HCT116 (cell line): ENCODE measurements around the gene CALHM4. TPM values are rescaled to one million over a fixed set of nuclear protein-coding genes. Genes with fewer than 3 reads are reported as not detected.

ENCODE experiments used
- ATAC-seq: fragments of 200-7000 bp; cut with Tn5 transposase; 2 replicates; pipeline ENCODE4 v1.9.1; 2020; ENCODE audit warnings: mild to moderate bottlenecking, moderate library complexity
- BruUV-seq: library from RNA; stranded (reverse); fragments of 400-500 nt; replicated peaks from 2 replicates; lab custom pipeline; 2021; lab: Mats Ljungman, UMichigan
- CTCF ChIA-PET: fragments of 300-600 bp; sonication (Branson Sonifier 250); formaldehyde crosslinking; loops from one replicate; lab custom pipeline; 2021; ENCODE audit warnings: antibody characterized with exemption; lab: Charles Lee
- POLR2A ChIA-PET: fragments of 300-600, 350-600 bp; sonication (Branson Sonifier 250); formaldehyde crosslinking; loops from one replicate; lab custom pipeline; 2021; ENCODE audit warnings: antibody characterized with exemption; lab: Charles Lee
- RAD21 ChIA-PET, 2 experiments: fragments of 300-600 bp; sonication (Branson Sonifier 250); formaldehyde crosslinking; loops; one replicate each; lab custom pipeline; 2023; ENCODE audit warnings: low total read pairs in 2 of 2; ENCODE audit not compliant: uncharacterized antibody in 2 of 2, unreplicated experiment in 2 of 2, low non-redundant PET in 1 of 2; lab: Charles Lee
- DNase-seq: peaks from one replicate; pipeline ENCODE4 v3.0.0-alpha.2; 2010; ENCODE audit warnings: low read depth, low spot score
- H2AFZ ChIP-seq: fragments of 200-600 bp; shearing (Covaris generic), sonication (generic); 2 replicates; pipeline ENCODE4 v1.6.1; 2017; ENCODE audit warnings: low read depth, mixed run types, mixed read lengths, antibody characterized with exemption, low read length; ENCODE audit not compliant: poor library complexity, severe bottlenecking
- H3K27ac ChIP-seq: 2 replicates; pipeline ENCODE4 v1.5.1; 2012; ENCODE audit warnings: low read depth, low read length
- H3K27me3 ChIP-seq: fragments of 200-600 bp; sonication (generic); 2 replicates; pipeline ENCODE4 v1.6.1; 2016; ENCODE audit warnings: mixed run types, low read length, mixed read lengths; ENCODE audit not compliant: insufficient read depth
- H3K36me3 ChIP-seq, 2 experiments: fragments of 200-500 bp in 1 of 2; fragments of 200-600 bp in 1 of 2; sonication (Bioruptor generic) in 1 of 2; sonication (generic) in 1 of 2; 2 replicates each; pipeline versions ENCODE4 v1.5.1 to v1.6.1; 2014 to 2016; ENCODE audit warnings: low read length in 2 of 2, inconsistent platforms in 1 of 2, mixed read lengths in 1 of 2, mixed run types in 1 of 2; ENCODE audit not compliant: insufficient read depth in 2 of 2, control insufficient read depth in 1 of 2
- H3K4me1 ChIP-seq, 2 experiments: fragments of 200-600 bp in 1 of 2; sonication (generic) in 1 of 2; 2 replicates each; pipeline versions ENCODE4 v1.5.1 to v1.6.1; 2012 to 2017; ENCODE audit warnings: low read length in 2 of 2, inconsistent platforms in 1 of 2, mild to moderate bottlenecking in 1 of 2, mixed read lengths in 1 of 2, mixed run types in 1 of 2, moderate library complexity in 1 of 2; ENCODE audit not compliant: insufficient read depth in 2 of 2, control insufficient read depth in 1 of 2
- H3K4me2 ChIP-seq: fragments of 200-600 bp; sonication (generic); 2 replicates; pipeline ENCODE4 v1.6.1; 2017; ENCODE audit warnings: mixed run types, low read length, mixed read lengths
- H3K4me3 ChIP-seq, 2 experiments: fragments of 200-600 bp in 1 of 2; sonication (generic) in 1 of 2; replicated peaks in 1 of 2; 2 replicates each; pipeline ENCODE4 v1.5.1; 2011 to 2016; ENCODE audit warnings: low read length in 2 of 2, control low read depth in 1 of 2, low read depth in 1 of 2, mild to moderate bottlenecking in 1 of 2, mixed read lengths in 1 of 2, mixed run types in 1 of 2
- H3K79me2 ChIP-seq: fragments of 200-600 bp; sonication (generic); 2 replicates; pipeline ENCODE4 v1.6.1; 2017; ENCODE audit warnings: mild to moderate bottlenecking, mixed run types, low read length, moderate library complexity, mixed read lengths; ENCODE audit not compliant: insufficient read depth
- H3K9ac ChIP-seq: fragments of 200-600 bp; sonication (generic); 2 replicates; pipeline ENCODE4 v1.6.1; 2016; ENCODE audit warnings: low read length, mixed read lengths
- H3K9me2 ChIP-seq: fragments of 200-600 bp; sonication (generic), shearing (Covaris generic); 2 replicates; pipeline ENCODE4 v1.6.1; 2017; ENCODE audit warnings: mixed run types, mild to moderate bottlenecking, moderate library complexity; ENCODE audit not compliant: insufficient read depth
- H3K9me3 ChIP-seq, 2 experiments: fragments of 200-500 bp in 1 of 2; fragments of 200-600 bp in 1 of 2; sonication (Bioruptor generic) in 1 of 2; sonication (generic) in 1 of 2; 2 replicates each; pipeline ENCODE4 v1.6.1; 2014 to 2017; ENCODE audit warnings: low read length in 2 of 2, mixed read lengths in 2 of 2, inconsistent platforms in 1 of 2, low read depth in 1 of 2, mild to moderate bottlenecking in 1 of 2, mixed run types in 1 of 2, moderate library complexity in 1 of 2; ENCODE audit not compliant: control insufficient read depth in 1 of 2, insufficient read depth in 1 of 2
- H4K20me1 ChIP-seq: fragments of 200-600 bp; sonication (generic), shearing (Covaris generic); 2 replicates; pipeline ENCODE4 v1.6.1; 2017; ENCODE audit warnings: mixed run types, mild to moderate bottlenecking, moderate library complexity; ENCODE audit not compliant: insufficient read depth
- CEBPB ChIP-seq: IDR thresholded peaks from 2 replicates; pipeline ENCODE4 v1.6.1; 2012; ENCODE audit warnings: low read depth
- CTCF ChIP-seq, 3 experiments: fragments of 200-600 bp in 1 of 3; sonication (generic) in 1 of 3; IDR thresholded peaks in 2 of 3; conservative IDR thresholded peaks in 1 of 3; 2 replicates each; pipeline ENCODE4 v1.5.1; 2012 to 2017; ENCODE audit warnings: low read depth in 2 of 3, low read length in 2 of 3, antibody characterized with exemption in 1 of 3, borderline replicate concordance in 1 of 3, control low read depth in 1 of 3, mild to moderate bottlenecking in 1 of 3, mixed read lengths in 1 of 3, mixed run types in 1 of 3, moderate library complexity in 1 of 3; ENCODE audit not compliant: insufficient read depth in 1 of 3
- ELF1 ChIP-seq: IDR thresholded peaks from 2 replicates; pipeline ENCODE4 v1.6.1; 2012; ENCODE audit warnings: low read depth, borderline replicate concordance
- EZH2 ChIP-seq: fragments of 200-600 bp; sonication (generic); IDR thresholded peaks from 2 replicates; pipeline ENCODE4 v1.6.1; 2017; ENCODE audit warnings: antibody characterized with exemption, mixed run types
- REST ChIP-seq: IDR thresholded peaks from 2 replicates; pipeline ENCODE4 v1.6.1; 2012; ENCODE audit warnings: low read depth
- SP1 ChIP-seq: IDR thresholded peaks from 2 replicates; pipeline ENCODE4 v1.6.1; 2012; ENCODE audit warnings: low read depth
- YY1 ChIP-seq: IDR thresholded peaks from 2 replicates; pipeline ENCODE4 v1.6.1; 2011; ENCODE audit warnings: low read length, low read depth, moderate library complexity, mild to moderate bottlenecking; ENCODE audit not compliant: insufficient replicate concordance; ENCODE audit errors: extremely low read depth
- ZBTB33 ChIP-seq: IDR thresholded peaks from 2 replicates; pipeline ENCODE4 v1.6.1; 2011; ENCODE audit warnings: mild to moderate bottlenecking, low read length, moderate library complexity; ENCODE audit not compliant: insufficient replicate concordance; ENCODE audit errors: extremely low read depth
- ZFX ChIP-seq: fragments of 450-650 bp; IDR thresholded peaks from 2 replicates; pipeline ENCODE4 v1.6.1; 2017
- ZNF274 ChIP-seq: fragments of 200-500 bp; sonication (Bioruptor generic); IDR thresholded peaks from 2 replicates; pipeline ENCODE4 v1.6.1; 2014; ENCODE audit warnings: mild to moderate bottlenecking, low read depth, low read length, inconsistent platforms
- intact Hi-C: fragments of 100-400 bp; cut with micrococcal nuclease; formaldehyde crosslinking; loops from 2 replicates; pipeline ENCODE4 v1.10.0; 2022
- total RNA-seq: library from RNA; stranded (reverse); gene quantifications from one replicate; pipeline ENCODE4 v1.2.1, GENCODE V29; 2021; ENCODE audit not compliant: unreplicated experiment
- TF ChIP-seq, protein P1 (sequence below): IDR thresholded peaks from 2 replicates; pipeline ENCODE4 v1.6.1; 2012

Gene CALHM4
- total RNA-seq, 1 experiment from 2014 or later = not detected

GRCh38 chr6:116570856-116571682, 17.5 kb downstream of the CALHM4 start, which contains the start of gene RWDD1 (continued):
- TF ChIP-seq CTCF (IDR thresholded peaks at IDR 0.05 in 2 of 3, conservative IDR thresholded peaks at IDR 0.05 in 1 of 3; ENCODE audit: borderline replicate concordance in 1 of 3, insufficient read depth in 1 of 3, low read depth in 2 of 3, low read length in 2 of 3) (no peak), ZFX (peak; percentile 99), ELF1 (peak; percentile 33; the same call in 1 of the 2 replicates), YY1 (peak; percentile 89)

DNA sequence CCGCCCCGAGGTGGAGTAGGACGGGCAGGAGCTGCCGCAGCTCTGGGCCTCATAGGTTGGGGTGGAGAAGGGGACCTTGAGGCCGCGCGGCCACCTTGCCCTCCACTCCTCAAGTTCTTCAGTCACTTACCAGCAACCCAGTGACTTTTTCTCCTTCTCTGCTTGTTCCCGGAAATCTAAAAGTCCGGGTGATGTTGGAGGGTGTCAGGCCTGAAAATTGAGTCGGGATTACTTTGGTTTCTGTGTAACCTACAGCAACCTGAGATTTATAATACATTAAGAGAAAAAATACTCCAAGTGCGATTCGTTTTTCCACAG, 18.1 kb downstream of the CALHM4 start:
- Histone ChIP-seq H3K27ac (peak overlapping the region; percentile 81), H3K4me2 (peak overlapping the region; percentile 69), H3K4me3 (peak overlapping the region; percentile 89 to 90), H4K20me1 (no peaks in the 10 kb centered on the region), H3K9me3 (no peaks in the 10 kb centered on the region), H3K9ac (peak overlapping the region; percentile 86), H3K79me2 (peaks cover 61% of the 10 kb centered on the region), H3K4me1 (peaks cover 18 to 25% of the 10 kb centered on the region in 2 experiments), H3K27me3 (no peaks in the 10 kb centered on the region), H3K36me3 (no peaks in the 10 kb centered on the region), H3K9me2 (no peaks in the 10 kb centered on the region), H2AFZ (no peak overlapping the region)
- intact Hi-C loops = no loop called here
- ATAC-seq = no peak
- TF ChIP-seq SP1 (no peak), ZNF274 (no peak), ZFX (no peak), ZBTB33 (no peak), CEBPB (no peak), EZH2 (no peak), CTCF (IDR thresholded peaks at IDR 0.05 in 2 of 3, conservative IDR thresholded peaks at IDR 0.05 in 1 of 3; ENCODE audit: borderline replicate concordance in 1 of 3, insufficient read depth in 1 of 3, low read depth in 2 of 3, low read length in 2 of 3) (no peak), REST (no peak)
- TF ChIP-seq, protein P1, sequence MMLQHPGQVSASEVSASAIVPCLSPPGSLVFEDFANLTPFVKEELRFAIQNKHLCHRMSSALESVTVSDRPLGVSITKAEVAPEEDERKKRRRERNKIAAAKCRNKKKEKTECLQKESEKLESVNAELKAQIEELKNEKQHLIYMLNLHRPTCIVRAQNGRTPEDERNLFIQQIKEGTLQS = no peak
- ChIA-PET POLR2A (interaction anchor here (0.8 to 1.0 kb wide), 3 partner anchors 10 to 292 kb away, joined by 3 to 4 read pairs (median 4); partner anchors contain the start of gene TSPYL1), RAD21 (no interaction called here), CTCF (interaction anchor here (1.2 to 2.3 kb wide), 4 partner anchors 11 to 354 kb away, joined by 3 to 7 read pairs (median 6); no protein-coding TSS in a partner anchor)
- BruUV-seq = TSS peak; percentile 43
- DNase-seq = no peak
